HepG2 (cell line): ENCODE measurements around the gene COL25A1. TPM values are rescaled to one million over a fixed set of nuclear protein-coding genes. Genes with fewer than 3 reads are reported as not detected.

Experiments
- ATAC-seq: fragments of 200-7000 bp; cut with Tn5 transposase; 3 replicates; pipeline ENCODE4 v1.9.1; 2020; ENCODE audit warnings: mild to moderate bottlenecking, moderate library complexity
- BruUV-seq: library from RNA; stranded (reverse); fragments of 400-500 nt; replicated peaks from 2 replicates; lab custom pipeline; 2021; lab: Mats Ljungman, UMichigan
- CTCF ChIA-PET: fragments of 300-600 bp; formaldehyde crosslinking; extraction: SDS; loops from one replicate; lab custom pipeline; 2021; ENCODE audit warnings: low total read pairs, inconsistent platforms, low intra/inter-chr PET ratio; lab: Yijun Ruan, JAX
- POLR2A ChIA-PET: fragments of 350-600 bp; sonication (Branson Sonifier 250); formaldehyde crosslinking; loops from one replicate; lab custom pipeline; 2020; ENCODE audit warnings: antibody characterized with exemption, inconsistent platforms; lab: Yijun Ruan, JAX
- DNase-seq: peaks from one replicate; pipeline ENCODE4 v3.0.0-alpha.2; 2015; ENCODE audit warnings: low spot score
- FAIRE-seq: peaks from 3 replicates; lab custom pipeline; 2011; peaks lifted over from hg19 to GRCh38; lab: Jason Lieb, UNC
- H2AFZ ChIP-seq: one replicate; pipeline ENCODE4 v1.6.1; 2011; ENCODE audit warnings: low read length, inconsistent platforms
- H3K27ac ChIP-seq: fragments of 300-600 bp; 3 replicates; pipeline ENCODE4 v1.8.0; 2011; ENCODE audit warnings: mixed run types, mild to moderate bottlenecking, mixed read lengths, low read length, inconsistent platforms; ENCODE audit not compliant: insufficient read depth; ENCODE audit errors: extremely low read length
- H3K27me3 ChIP-seq, 2 experiments: fragments of 200-600 bp in 1 of 2; 2 replicates in 1 of 2; 3 replicates in 1 of 2; pipeline versions ENCODE4 v1.6.0 to v1.8.0; 2011; ENCODE audit warnings: low read length in 2 of 2, mild to moderate bottlenecking in 2 of 2, moderate library complexity in 2 of 2, inconsistent platforms in 1 of 2; ENCODE audit not compliant: insufficient read depth in 2 of 2, control insufficient read depth in 1 of 2
- H3K36me3 ChIP-seq, 2 experiments: fragments of 200-600 bp in 1 of 2; replicated peaks in 1 of 2; 2 replicates in 1 of 2; 3 replicates in 1 of 2; pipeline versions ENCODE4 v1.5.1 to v1.8.0; 2011; ENCODE audit warnings: low read length in 2 of 2, inconsistent platforms in 1 of 2; ENCODE audit not compliant: insufficient read depth in 2 of 2, control insufficient read depth in 1 of 2
- H3K4me1 ChIP-seq: 2 replicates; pipeline ENCODE4 v1.5.1; 2012; ENCODE audit warnings: low read length, inconsistent platforms; ENCODE audit not compliant: insufficient read depth
- H3K4me2 ChIP-seq: 2 replicates; pipeline ENCODE4 v1.6.0; 2011; ENCODE audit warnings: low read depth, low read length, inconsistent platforms
- H3K4me3 ChIP-seq, 3 experiments: fragments of 200-600 bp in 1 of 3; sonication (generic), shearing (Covaris generic) in 1 of 3; replicated peaks in 1 of 3; 2 replicates each; pipeline ENCODE4 v1.5.1; 2011 to 2016; ENCODE audit warnings: low read length in 3 of 3, inconsistent platforms in 2 of 3, low read depth in 2 of 3, mild to moderate bottlenecking in 2 of 3, control low read depth in 1 of 3, mixed read lengths in 1 of 3; ENCODE audit not compliant: insufficient read depth in 1 of 3
- H3K79me2 ChIP-seq: one replicate; pipeline ENCODE4 v1.6.1; 2011; ENCODE audit warnings: low read length, inconsistent platforms; ENCODE audit not compliant: insufficient read depth
- H3K9ac ChIP-seq: 2 replicates; pipeline ENCODE4 v1.6.0; 2011; ENCODE audit warnings: mild to moderate bottlenecking, low read depth, low read length, inconsistent platforms; ENCODE audit not compliant: insufficient read depth
- H3K9me3 ChIP-seq: 2 replicates; pipeline ENCODE4 v1.5.1; 2012; ENCODE audit warnings: mild to moderate bottlenecking, low read length
- H4K20me1 ChIP-seq: 2 replicates; pipeline ENCODE4 v1.6.0; 2011; ENCODE audit warnings: inconsistent platforms, mild to moderate bottlenecking, low read length, moderate library complexity; ENCODE audit not compliant: insufficient read depth
- AFF4 ChIP-seq: sonication (generic); formaldehyde crosslinking; IDR thresholded peaks from 2 replicates; pipeline ENCODE4 v1.4.0; 2020; ENCODE audit warnings: missing genetic modification reagents
- CENPT ChIP-seq: sonication (generic); formaldehyde crosslinking; IDR thresholded peaks from 2 replicates; pipeline ENCODE4 v1.8.0; 2022; ENCODE audit warnings: low read depth, mild to moderate bottlenecking, moderate library complexity, missing genetic modification reagents
- EP300 ChIP-seq, 3 experiments: sonication (generic) in 1 of 3; formaldehyde crosslinking in 1 of 3; IDR thresholded peaks; 2 replicates each; pipeline versions ENCODE4 v1.5.1 to v1.6.1; 2011 to 2020; ENCODE audit warnings: low read depth in 2 of 3, low read length in 2 of 3, borderline replicate concordance in 1 of 3, improper control_type of control experiment in 1 of 3, mild to moderate bottlenecking in 1 of 3, missing genetic modification reagents in 1 of 3, moderate library complexity in 1 of 3
- ERF ChIP-seq: IDR thresholded peaks from 2 replicates; pipeline ENCODE4 v1.6.1; 2018; ENCODE audit warnings: missing biosample characterization, missing genetic modification reagents
- FOXO1 ChIP-seq: sonication (generic); formaldehyde crosslinking; IDR thresholded peaks from 2 replicates; pipeline ENCODE4 v1.4.0; 2020; ENCODE audit warnings: missing genetic modification reagents
- HNRNPUL1 ChIP-seq: fragments of 200-400 bp; formaldehyde crosslinking; IDR thresholded peaks from 2 replicates; pipeline ENCODE4 v1.6.1; 2017; ENCODE audit warnings: low read depth, mild to moderate bottlenecking, low read length, moderate library complexity
- IKZF4 ChIP-seq: sonication (generic); formaldehyde crosslinking; IDR thresholded peaks from 2 replicates; pipeline ENCODE4 v1.5.1; 2020; ENCODE audit warnings: borderline replicate concordance, mild to moderate bottlenecking, low read depth, missing genetic modification reagents; ENCODE audit errors: not compliant biosample characterization
- PAXIP1 ChIP-seq: sonication (generic); formaldehyde crosslinking; conservative IDR thresholded peaks from 2 replicates; pipeline ENCODE4 v1.4.0; 2020; ENCODE audit warnings: mild to moderate bottlenecking, missing genetic modification reagents, moderate library complexity
- PHF20 ChIP-seq: sonication (generic); formaldehyde crosslinking; IDR thresholded peaks from 2 replicates; pipeline ENCODE4 v1.5.0; 2020; ENCODE audit warnings: mild to moderate bottlenecking, missing genetic modification reagents
- SMC3 ChIP-seq: IDR thresholded peaks from 2 replicates; pipeline ENCODE4 v1.6.1; 2011; ENCODE audit warnings: low read length, improper control_type of control experiment
- SNAPC2 ChIP-seq: sonication (generic); formaldehyde crosslinking; IDR thresholded peaks from 2 replicates; pipeline ENCODE4 v1.8.1; 2022; ENCODE audit warnings: mild to moderate bottlenecking, missing genetic modification reagents
- SP1 ChIP-seq, 2 experiments: fragments of 450-650 bp in 1 of 2; sonication (generic) in 1 of 2; formaldehyde crosslinking in 1 of 2; IDR thresholded peaks; 2 replicates each; pipeline versions ENCODE4 v1.4.0 to v1.6.1; 2016 to 2020; ENCODE audit warnings: missing genetic modification reagents in 1 of 2
- SRSF1 ChIP-seq: fragments of 200-400 bp; formaldehyde crosslinking; optimal IDR thresholded peaks from 2 replicates; pipeline ENCODE3; 2017; ENCODE audit warnings: mild to moderate bottlenecking, low read depth, low read length, moderate library complexity
- ZNF367 ChIP-seq: sonication (generic); formaldehyde crosslinking; IDR thresholded peaks from 2 replicates; pipeline ENCODE4 v1.4.0; 2020; ENCODE audit warnings: missing genetic modification reagents, borderline replicate concordance
- ZNF556 ChIP-seq: sonication (generic); formaldehyde crosslinking; IDR thresholded peaks from 2 replicates; pipeline ENCODE4 v1.4.0; 2020; ENCODE audit warnings: mild to moderate bottlenecking, missing genetic modification reagents, borderline replicate concordance
- WGBS: methylation state at CpG from one replicate; pipeline ENCODE4 v1.1.6; 2017; ENCODE audit warnings: low lambda C conversion rate; 5-methylcytosine and 5-hydroxymethylcytosine counted together
- in situ Hi-C: cut with HindIII; loops from 2 replicates; pipeline ENCODE4 v1.10.0; 2017; ENCODE audit warnings: low pct_unique_long_range_greater_than_20kb; ENCODE audit not compliant: extremely low pct_ligation_motif_present
- intact Hi-C: fragments of 100-400 bp; cut with micrococcal nuclease; formaldehyde crosslinking; loops from one replicate; pipeline ENCODE4 v1.10.0; 2022; ENCODE audit not compliant: unreplicated experiment
- polyA plus RNA-seq, 8 experiments: library from polyadenylated mRNA; depleted of rRNA in 3 of 8; stranded (reverse) in 7 of 8; unstranded in 1 of 8; fragments of >200 nt; fragmentation: Illumina TruSeq in 4 of 8; extraction: Trizol in 4 of 8; gene quantifications; 2 replicates each; pipeline versions ENCODE4 v1.2.1 to v1.2.3, GENCODE V29; 2011 to 2016; ENCODE audit warnings: low read depth in 4 of 8, missing spikeins in 1 of 8, mixed read lengths in 1 of 8; ENCODE audit not compliant: insufficient read depth in 1 of 8
- total RNA-seq, 5 experiments: library from RNA; depleted of rRNA; stranded (reverse); fragments of >200 nt; fragmentation: Illumina TruSeq; extraction: Trizol; gene quantifications; 2 replicates each; pipeline ENCODE4 v1.2.3, GENCODE V29; 2016; ENCODE audit warnings: low read depth in 1 of 5

COL25A1 gene
- total and polyA plus RNA-seq, 2 of the 13 experiments (the other 11 are each of a cell fraction or from before 2014, with no cell fraction given): not detected

GRCh38 chr4:108777388-108777787 is 525.1 kb downstream of the COL25A1 start:
- no peak for FAIRE-seq
- no peaks in the 10 kb centered on the region for H3K79me2 ChIP-seq
- 12% methylated on average over 2 of the region's 2 CpGs for WGBS
- no peaks in the 10 kb centered on the region for H3K4me1 ChIP-seq
- no peaks in the 10 kb centered on the region for H3K27me3 ChIP-seq
- no peak overlapping the region for H3K9ac ChIP-seq
- POLR2A ChIA-PET: no interaction called here
- BruUV-seq: no TSS peak
- H3K36me3 ChIP-seq: no peaks in the 10 kb centered on the region
- no peaks in the 10 kb centered on the region for H3K9me3 ChIP-seq
- DNase-seq: no peak
- CTCF ChIA-PET: no interaction called here
- intact Hi-C loops (no loop called here), in situ Hi-C loops (no loop called here)
- no peak overlapping the region for H2AFZ ChIP-seq
- H3K27ac ChIP-seq: no peak overlapping the region
- TF ChIP-seq CENPT (no peak), AFF4 (no peak), ERF (no peak), SNAPC2 (no peak), PHF20 (CRISPR knock-in tag) (no peak), FOXO1 (CRISPR knock-in tag) (no peak), IKZF4 (no peak), HNRNPUL1 (no peak), SMC3 (no peak), EP300 (IDR thresholded peaks at IDR 0.05; ENCODE audit: low read depth in 2 of 2, low read length in 2 of 2) (no peak), EP300 (CRISPR knock-in tag; IDR thresholded peaks at IDR 0.05; ENCODE audit: borderline replicate concordance) (no peak), SRSF1 (no peak), PAXIP1 (CRISPR knock-in tag) (no peak), SP1 (IDR thresholded peaks at IDR 0.05) (no peak), SP1 (CRISPR knock-in tag; IDR thresholded peaks at IDR 0.05) (no peak), ZNF556 (CRISPR knock-in tag) (no peak), ZNF367 (CRISPR knock-in tag) (no peak)
- H4K20me1 ChIP-seq: no peaks in the 10 kb centered on the region
- no peak overlapping the region for H3K4me3 ChIP-seq
- ATAC-seq: no peak
- H3K4me2 ChIP-seq: no peak overlapping the region
